IPS-18a (cell line): ENCODE results near the gene AP3B1.

Source experiments
- H3K27ac ChIP-seq: one replicate; pipeline ENCODE4 v1.5.1; 2013; ENCODE audit warnings: low read length
- H3K27me3 ChIP-seq: one replicate; pipeline ENCODE4 v1.6.1; 2013; ENCODE audit warnings: mild to moderate bottlenecking, low read length; ENCODE audit not compliant: control insufficient read depth, insufficient read depth
- H3K36me3 ChIP-seq: one replicate; pipeline ENCODE4 v1.6.1; 2013; ENCODE audit warnings: low read depth, low read length; ENCODE audit not compliant: control insufficient read depth
- H3K4me1 ChIP-seq: one replicate; pipeline ENCODE4 v1.6.1; 2013; ENCODE audit warnings: low read depth, low read length; ENCODE audit not compliant: control insufficient read depth
- H3K4me3 ChIP-seq: one replicate; pipeline ENCODE4 v1.5.1; 2013; ENCODE audit warnings: low read length
- H3K9ac ChIP-seq: one replicate; pipeline ENCODE4 v1.6.1; 2013; ENCODE audit warnings: mild to moderate bottlenecking, low read length, moderate library complexity
- H3K9me3 ChIP-seq: one replicate; pipeline ENCODE4 v1.6.1; 2013; ENCODE audit warnings: low read depth, low read length; ENCODE audit not compliant: control insufficient read depth

AP3B1 gene

GRCh38 chr5:78294248-78295034 lies at the start of gene AP3B1:
Gene AP3B1 (minus strand): TSS chr5:78294698. CDS start chr5:78294579, 119 bp downstream.
- H3K36me3 ChIP-seq, result no peaks in the 10 kb centered on the region
- H3K9ac ChIP-seq, result peak within 1 kb of the TSS; percentile 85
- H3K4me1 ChIP-seq, result peaks cover 4% of the 10 kb centered on the region
- peak within 1 kb of the TSS; percentile 51 for H3K27ac ChIP-seq
- peak within 1 kb of the TSS; percentile 94 for H3K4me3 ChIP-seq
- H3K9me3 ChIP-seq, result no peaks in the 10 kb centered on the region
- H3K27me3 ChIP-seq, result peaks cover 4% of the 10 kb centered on the region

- Histone ChIP-seq H3K27ac (no peak overlapping the region), H3K4me3 (no peak overlapping the region), H3K36me3 (no peaks in the 10 kb centered on the region), H3K4me1 (peaks cover 11% of the 10 kb centered on the region), H3K27me3 (peaks cover 66% of the 10 kb centered on the region), H3K9ac (no peak overlapping the region), H3K9me3 (peaks cover 6% of the 10 kb centered on the region)
Observed at GRCh38 chr5:78341440-78341839, 46.9 kb upstream of the AP3B1 start.

- peaks cover 11% of the 10 kb centered on the region for H3K4me1 ChIP-seq
- H3K9me3 ChIP-seq, result peaks cover 6% of the 10 kb centered on the region
- no peak overlapping the region for H3K4me3 ChIP-seq
- H3K36me3 ChIP-seq, result no peaks in the 10 kb centered on the region
- H3K27ac ChIP-seq, result no peak overlapping the region
- peaks cover 55% of the 10 kb centered on the region for H3K27me3 ChIP-seq
- no peak overlapping the region for H3K9ac ChIP-seq
Observed at GRCh38 chr5:78339617-78340436, 45.3 kb upstream of the AP3B1 start.

GRCh38 chr5:78336698-78337097 lies 42.2 kb upstream of the AP3B1 start:
- Histone ChIP-seq H3K9ac (no peak overlapping the region), H3K4me1 (peaks cover 8% of the 10 kb centered on the region), H3K4me3 (no peak overlapping the region), H3K9me3 (no peaks in the 10 kb centered on the region), H3K27ac (no peak overlapping the region), H3K36me3 (no peaks in the 10 kb centered on the region), H3K27me3 (peaks cover 28% of the 10 kb centered on the region)

- Histone ChIP-seq H3K4me1 (peaks cover 3% of the 10 kb centered on the region), H3K36me3 (no peaks in the 10 kb centered on the region), H3K9me3 (no peaks in the 10 kb centered on the region), H3K27ac (no peak overlapping the region), H3K9ac (no peak overlapping the region), H3K27me3 (peaks cover 21% of the 10 kb centered on the region), H3K4me3 (no peak overlapping the region)
Observed at GRCh38 chr5:78335976-78336375, 41.5 kb upstream of the AP3B1 start.

GRCh38 chr5:78334811-78335210 lies 40.3 kb upstream of the AP3B1 start:
- no peaks in the 10 kb centered on the region for H3K9me3 ChIP-seq
- H3K36me3 ChIP-seq, result no peaks in the 10 kb centered on the region
- peaks cover 10% of the 10 kb centered on the region for H3K27me3 ChIP-seq
- H3K27ac ChIP-seq, result no peak overlapping the region
- H3K4me1 ChIP-seq, result no peaks in the 10 kb centered on the region
- H3K9ac ChIP-seq, result no peak overlapping the region
- no peak overlapping the region for H3K4me3 ChIP-seq

- H3K36me3 ChIP-seq, result no peaks in the 10 kb centered on the region
- peaks cover 14% of the 10 kb centered on the region for H3K4me1 ChIP-seq
- no peaks in the 10 kb centered on the region for H3K9me3 ChIP-seq
- H3K27me3 ChIP-seq, result no peaks in the 10 kb centered on the region
- H3K27ac ChIP-seq, result no peak overlapping the region
- H3K4me3 ChIP-seq, result no peak overlapping the region
- no peak overlapping the region for H3K9ac ChIP-seq
Observed at GRCh38 chr5:78331523-78332080, 37.1 kb upstream of the AP3B1 start.

- no peak overlapping the region for H3K27ac ChIP-seq
- peaks cover 14% of the 10 kb centered on the region for H3K4me1 ChIP-seq
- no peaks in the 10 kb centered on the region for H3K36me3 ChIP-seq
- H3K4me3 ChIP-seq, result no peak overlapping the region
- H3K9me3 ChIP-seq, result no peaks in the 10 kb centered on the region
- H3K27me3 ChIP-seq, result no peaks in the 10 kb centered on the region
- H3K9ac ChIP-seq, result no peak overlapping the region
Observed at GRCh38 chr5:78328585-78329173, 34.2 kb upstream of the AP3B1 start.

GRCh38 chr5:78327761-78328510 lies 33.4 kb upstream of the AP3B1 start:
- Histone ChIP-seq H3K27ac (no peak overlapping the region), H3K9ac (no peak overlapping the region), H3K27me3 (no peaks in the 10 kb centered on the region), H3K36me3 (no peaks in the 10 kb centered on the region), H3K4me3 (no peak overlapping the region), H3K9me3 (no peaks in the 10 kb centered on the region), H3K4me1 (peaks cover 14% of the 10 kb centered on the region)

GRCh38 chr5:78326930-78327329 lies 32.4 kb upstream of the AP3B1 start:
- Histone ChIP-seq H3K27me3 (no peaks in the 10 kb centered on the region), H3K9me3 (no peaks in the 10 kb centered on the region), H3K4me3 (no peak overlapping the region), H3K4me1 (peaks cover 14% of the 10 kb centered on the region), H3K36me3 (no peaks in the 10 kb centered on the region), H3K27ac (no peak overlapping the region), H3K9ac (no peak overlapping the region)

GRCh38 chr5:78323241-78323640 lies 28.7 kb upstream of the AP3B1 start:
- Histone ChIP-seq H3K27me3 (no peaks in the 10 kb centered on the region), H3K4me3 (no peak overlapping the region), H3K27ac (no peak overlapping the region), H3K9ac (no peak overlapping the region), H3K4me1 (peaks cover 9% of the 10 kb centered on the region), H3K36me3 (no peaks in the 10 kb centered on the region), H3K9me3 (no peaks in the 10 kb centered on the region)
